Measurements from ENCODE around the gene LRMDA.

DNA sequence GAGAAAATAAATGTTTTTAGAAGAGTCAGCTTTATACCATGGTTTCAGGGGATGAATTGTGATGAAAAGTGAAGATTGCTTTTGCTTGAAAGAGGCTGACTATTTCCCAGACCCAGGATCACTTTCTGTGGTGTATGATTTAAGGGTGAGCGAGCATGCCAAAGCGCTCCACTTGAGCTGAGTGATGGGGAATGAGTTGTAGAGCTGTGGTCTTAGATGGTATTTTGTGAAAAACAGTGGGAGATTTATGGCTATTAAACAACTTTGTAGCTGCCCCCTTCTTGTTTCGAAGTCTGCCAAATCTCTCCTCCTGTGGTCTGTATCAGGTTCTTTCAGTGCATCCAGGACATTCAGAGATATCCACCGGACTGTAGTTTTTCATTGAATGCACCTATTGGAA is 888.2 kb downstream of the LRMDA start:
- TF ChIP-seq, protein P1, sequence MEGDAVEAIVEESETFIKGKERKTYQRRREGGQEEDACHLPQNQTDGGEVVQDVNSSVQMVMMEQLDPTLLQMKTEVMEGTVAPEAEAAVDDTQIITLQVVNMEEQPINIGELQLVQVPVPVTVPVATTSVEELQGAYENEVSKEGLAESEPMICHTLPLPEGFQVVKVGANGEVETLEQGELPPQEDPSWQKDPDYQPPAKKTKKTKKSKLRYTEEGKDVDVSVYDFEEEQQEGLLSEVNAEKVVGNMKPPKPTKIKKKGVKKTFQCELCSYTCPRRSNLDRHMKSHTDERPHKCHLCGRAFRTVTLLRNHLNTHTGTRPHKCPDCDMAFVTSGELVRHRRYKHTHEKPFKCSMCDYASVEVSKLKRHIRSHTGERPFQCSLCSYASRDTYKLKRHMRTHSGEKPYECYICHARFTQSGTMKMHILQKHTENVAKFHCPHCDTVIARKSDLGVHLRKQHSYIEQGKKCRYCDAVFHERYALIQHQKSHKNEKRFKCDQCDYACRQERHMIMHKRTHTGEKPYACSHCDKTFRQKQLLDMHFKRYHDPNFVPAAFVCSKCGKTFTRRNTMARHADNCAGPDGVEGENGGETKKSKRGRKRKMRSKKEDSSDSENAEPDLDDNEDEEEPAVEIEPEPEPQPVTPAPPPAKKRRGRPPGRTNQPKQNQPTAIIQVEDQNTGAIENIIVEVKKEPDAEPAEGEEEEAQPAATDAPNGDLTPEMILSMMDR (IDR thresholded peaks at IDR 0.05; ENCODE audit: borderline replicate concordance, extremely low read depth, low read length, poor library complexity, severe bottlenecking): no peak
- TF ChIP-seq EZH2 (IDR thresholded peaks at IDR 0.05; ENCODE audit: borderline replicate concordance, low read depth, low read length, severe bottlenecking): no peak

Measured in DND-41 (cell line).